K562 (cell line): ENCODE measurements around the gene MBD5. TPM values are rescaled to one million over a fixed set of nuclear protein-coding genes. Genes with fewer than 3 reads are reported as not detected.

Experiments
- ATAC-seq: fragments of 200-7000 bp; cut with Tn5 transposase; 3 replicates; pipeline ENCODE4 v1.9.1; 2020; ENCODE audit warnings: moderate library complexity
- BruUV-seq: library from RNA; stranded (reverse); fragments of 400-500 nt; replicated peaks from 2 replicates; lab custom pipeline; 2021; lab: Mats Ljungman, UMichigan
- CTCF ChIA-PET: fragments of 300-600 bp; formaldehyde crosslinking; extraction: SDS; loops from one replicate; lab custom pipeline; 2021; ENCODE audit warnings: low intra/inter-chr PET ratio; lab: Yijun Ruan, JAX
- POLR2A ChIA-PET: fragments of 300-600, 350-650 bp; sonication (Branson Sonifier 250); formaldehyde crosslinking; extraction: SDS; loops from one replicate; lab custom pipeline; 2021; ENCODE audit warnings: antibody characterized with exemption, inconsistent platforms; lab: Yijun Ruan, JAX
- DNase-seq, 4 experiments: peaks; one replicate each; pipeline versions ENCODE4 v3.0.0 to v3.0.0-alpha.2; 2011 to 2018; ENCODE audit warnings: low spot score in 3 of 4, mixed read lengths in 3 of 4; ENCODE audit errors: extremely low read depth in 1 of 4
- FAIRE-seq: peaks from 2 replicates; lab custom pipeline; 2011; peaks lifted over from hg19 to GRCh38; lab: Jason Lieb, UNC
- H2AFZ ChIP-seq: 2 replicates; pipeline ENCODE4 v1.6.0; 2011; ENCODE audit warnings: low read depth, low read length, control low read depth, inconsistent platforms
- H3K27ac ChIP-seq: fragments of 200-600 bp; 3 replicates; pipeline ENCODE4 v1.8.0; 2011; ENCODE audit warnings: low read depth, mild to moderate bottlenecking, control low read depth, inconsistent platforms, low read length, moderate library complexity, mixed read lengths; ENCODE audit errors: extremely low read depth
- H3K27me3 ChIP-seq, 2 experiments: fragments of 300-600 bp in 1 of 2; 2 replicates in 1 of 2; 3 replicates in 1 of 2; pipeline versions ENCODE4 v1.6.0 to v1.8.0; 2011; ENCODE audit warnings: inconsistent platforms in 2 of 2, low read length in 2 of 2, mild to moderate bottlenecking in 1 of 2, mixed read lengths in 1 of 2, moderate library complexity in 1 of 2; ENCODE audit not compliant: control insufficient read depth in 2 of 2, insufficient read depth in 2 of 2
- H3K36me3 ChIP-seq: fragments of 300-600 bp; 3 replicates; pipeline ENCODE4 v1.8.0; 2011; ENCODE audit warnings: mild to moderate bottlenecking, low read length, inconsistent platforms; ENCODE audit not compliant: control insufficient read depth, insufficient read depth
- H3K4me1 ChIP-seq, 2 experiments: fragments of 200-600 bp in 1 of 2; replicated peaks in 1 of 2; 2 replicates in 1 of 2; 3 replicates in 1 of 2; pipeline versions ENCODE4 v1.5.1 to v1.8.0; 2011; ENCODE audit warnings: inconsistent platforms in 2 of 2, low read length in 2 of 2, mild to moderate bottlenecking in 1 of 2, mixed read lengths in 1 of 2, moderate library complexity in 1 of 2; ENCODE audit not compliant: control insufficient read depth in 2 of 2, insufficient read depth in 2 of 2
- H3K4me2 ChIP-seq: 2 replicates; pipeline ENCODE4 v1.6.1; 2011; ENCODE audit warnings: low read length, control low read depth, inconsistent platforms, mixed read lengths; ENCODE audit not compliant: insufficient read depth
- H3K4me3 ChIP-seq: fragments of 200-600 bp; sonication (generic), shearing (Covaris generic); 2 replicates; pipeline ENCODE4 v1.5.1; 2016; ENCODE audit warnings: control low read depth, inconsistent platforms
- H3K79me2 ChIP-seq: fragments of 200-600 bp; 3 replicates; pipeline ENCODE4 v1.8.0; 2011; ENCODE audit warnings: low read length, inconsistent platforms; ENCODE audit not compliant: control insufficient read depth, insufficient read depth
- H3K9ac ChIP-seq, 2 experiments: 2 replicates each; pipeline versions ENCODE4 v1.6.0 to v1.6.1; 2011; ENCODE audit warnings: low read depth in 2 of 2, low read length in 2 of 2, control low read depth in 1 of 2, inconsistent platforms in 1 of 2, mild to moderate bottlenecking in 1 of 2, mixed read lengths in 1 of 2; ENCODE audit not compliant: insufficient read depth in 1 of 2
- H3K9me1 ChIP-seq: one replicate; pipeline ENCODE4 v1.6.0; 2011; ENCODE audit warnings: inconsistent platforms, mild to moderate bottlenecking, low read length, moderate library complexity; ENCODE audit not compliant: control insufficient read depth, insufficient read depth
- H3K9me3 ChIP-seq: replicated peaks from 2 replicates; pipeline ENCODE4 v1.5.1; 2011; ENCODE audit warnings: low read depth, low read length, inconsistent platforms; ENCODE audit not compliant: control insufficient read depth, insufficient read depth
- H4K20me1 ChIP-seq: replicated peaks from 2 replicates; pipeline ENCODE4 v1.6.1; 2011; ENCODE audit warnings: low read length, inconsistent platforms, mixed read lengths; ENCODE audit not compliant: control insufficient read depth, insufficient read depth
- ARID3B ChIP-seq: fragments of 250-450 bp; sonication (Bioruptor Pico); IDR thresholded peaks from 2 replicates; pipeline ENCODE4 v1.4.0; 2020; ENCODE audit warnings: borderline replicate concordance
- ELF1 ChIP-seq: fragments of 200-800 bp; sonication (Bioruptor generic); IDR thresholded peaks from 2 replicates; pipeline ENCODE4 v1.6.1; 2016; ENCODE audit warnings: missing genetic modification characterization, missing compliant biosample characterization
- EP400 ChIP-seq: fragments of 450-650 bp; IDR thresholded peaks from 2 replicates; pipeline ENCODE4 v1.6.1; 2017; ENCODE audit warnings: antibody characterized with exemption, mild to moderate bottlenecking, moderate library complexity
- HDAC6 ChIP-seq: IDR thresholded peaks from 2 replicates; pipeline ENCODE4 v1.6.1; 2012; ENCODE audit warnings: low read depth, mild to moderate bottlenecking, control low read depth, inconsistent platforms, low read length, moderate library complexity
- ILF3 ChIP-seq: fragments of 450-650 bp; IDR thresholded peaks from 2 replicates; pipeline ENCODE4 v1.6.1; 2018; ENCODE audit warnings: antibody characterized with exemption, mild to moderate bottlenecking, moderate library complexity, borderline replicate concordance
- MAFF ChIP-seq: IDR thresholded peaks from 2 replicates; pipeline ENCODE4 v1.6.1; 2012; ENCODE audit warnings: low read length, improper control_type of control experiment
- MCM5 ChIP-seq: fragments of 450-650 bp; IDR thresholded peaks from 2 replicates; pipeline ENCODE4 v1.6.1; 2016; ENCODE audit warnings: low read depth
- MECOM ChIP-seq: fragments of 250-450 bp; sonication (Bioruptor Pico); IDR thresholded peaks from 2 replicates; pipeline ENCODE4 v1.8.0; 2022; ENCODE audit warnings: inconsistent platforms
- MXD1 ChIP-seq: fragments of 250-450 bp; sonication (Bioruptor Pico); IDR thresholded peaks from 2 replicates; pipeline ENCODE4 v1.8.0; 2021; ENCODE audit warnings: borderline replicate concordance, mild to moderate bottlenecking, moderate library complexity; ENCODE audit not compliant: poor library complexity, severe bottlenecking
- NKRF ChIP-seq: fragments of 450-650 bp; IDR thresholded peaks from 2 replicates; pipeline ENCODE4 v1.6.1; 2016; ENCODE audit warnings: borderline replicate concordance
- STAG1 ChIP-seq: sonication (generic); formaldehyde crosslinking; IDR thresholded peaks from 2 replicates; pipeline ENCODE4 v1.5.0; 2020; ENCODE audit warnings: missing genetic modification reagents, borderline replicate concordance
- STAT5A ChIP-seq: IDR thresholded peaks from 2 replicates; pipeline ENCODE4 v1.6.1; 2012; ENCODE audit warnings: low read length, inconsistent platforms, borderline replicate concordance
- THAP7 ChIP-seq: fragments of 250-450 bp; sonication (Bioruptor Pico); IDR thresholded peaks from 2 replicates; pipeline ENCODE4 v1.5.0; 2021
- ZFX ChIP-seq: sonication (generic); formaldehyde crosslinking; IDR thresholded peaks from 2 replicates; pipeline ENCODE4 v1.8.0; 2022; ENCODE audit warnings: mild to moderate bottlenecking, missing genetic modification reagents, moderate library complexity
- ZNF280B ChIP-seq: fragments of 250-450 bp; sonication (Bioruptor Pico); IDR thresholded peaks from 2 replicates; pipeline ENCODE4 v1.5.1; 2021; ENCODE audit warnings: mild to moderate bottlenecking
- WGBS: fragments of 100-300 bp; shearing (Covaris generic); methylation state at CpG from one replicate; pipeline ENCODE4 v1.1.6; 2016; ENCODE audit warnings: low coverage, mixed read lengths; ENCODE audit not compliant: insufficient coverage; ENCODE audit errors: missing lambda C conversion rate; 5-methylcytosine and 5-hydroxymethylcytosine counted together
- in situ Hi-C: fragments of 300-500 bp; cut with MboI; formaldehyde crosslinking; loops from 4 replicates; pipeline ENCODE4 v1.15.0; 2018; ENCODE audit warnings: inconsistent platforms, mixed read lengths
- intact Hi-C: fragments of 100-400 bp; cut with micrococcal nuclease; formaldehyde crosslinking; loops from 2 replicates; pipeline ENCODE4 v1.14.2; 2022
- polyA plus RNA-seq, 8 experiments: library from polyadenylated mRNA; depleted of rRNA in 4 of 8; stranded (reverse) in 5 of 8; unstranded in 3 of 8; fragments of >200 nt; fragmentation: Nextera tagmentation in 2 of 8; fragmentation: Illumina TruSeq in 1 of 8; extraction: Ambion mirVana in 2 of 8; extraction: Trizol in 1 of 8; gene quantifications; 2 replicates each; pipeline versions ENCODE4 v1.2.1 to v1.2.3, GENCODE V29; 2011 to 2014; ENCODE audit warnings: inconsistent platforms in 1 of 8, missing spikeins in 1 of 8
- total RNA-seq, 7 experiments: library from RNA; depleted of rRNA in 6 of 7; stranded (reverse); fragments of >200 nt in 6 of 7; fragmentation: Illumina TruSeq in 2 of 7; extraction: Trizol in 2 of 7; gene quantifications; 2 replicates each; pipeline versions ENCODE4 v1.2.1 to v1.2.3, GENCODE V29; 2011 to 2021; ENCODE audit warnings: low replicate concordance in 1 of 7

MBD5 gene
- total and polyA plus RNA-seq, 9 of the 15 experiments (the other 6 are each of a cell fraction or from before 2014, with no cell fraction given), result 3.4 to 14.5 (median 9.0) TPM

GRCh38 chr2:148006249-148007007 is 14.5 kb upstream of the MBD5 start:
- Histone ChIP-seq H3K36me3 (no peaks in the 10 kb centered on the region), H3K79me2 (peaks cover 84% of the 10 kb centered on the region), H3K4me2 (no peak overlapping the region), H3K27ac (no peak overlapping the region), H3K9me3 (no peaks in the 10 kb centered on the region), H3K9me1 (no peaks in the 10 kb centered on the region), H3K27me3 (no peaks in the 10 kb centered on the region), H3K4me1 (no peaks in the 10 kb centered on the region), H4K20me1 (0 out of 2 replicates have a peak, but pooled peaks cover 7% of the 10 kb centered on the region), H3K9ac (no peak overlapping the region), H3K4me3 (no peak overlapping the region), H2AFZ (no peak overlapping the region)
- peak in 2 of 4 experiments; percentile 30 to 34 for DNase-seq
- TF ChIP-seq ZFX (CRISPR knock-in tag) (no peak), MXD1 (no peak), NKRF (no peak), STAT5A (no peak), ARID3B (CRISPR knock-in tag) (no peak), HDAC6 (no peak), STAG1 (CRISPR knock-in tag) (no peak), MECOM (CRISPR knock-in tag) (no peak), THAP7 (CRISPR knock-in tag) (no peak), ZNF280B (CRISPR knock-in tag) (no peak), EP400 (no peak), MAFF (no peak), ELF1 (tag) (no peak), ILF3 (no peak), MCM5 (no peak)
- ChIA-PET POLR2A (interaction anchor here (1.1 kb wide), 1 partner anchor 13 kb away, joined by 3 read pairs; no protein-coding TSS in a partner anchor), CTCF (no interaction called here)
- peak; percentile 72 for ATAC-seq
- no TSS peak for BruUV-seq
- 75% methylated on average over 6 of the region's 6 CpGs for WGBS
- intact Hi-C loops, result no loop called here
- in situ Hi-C loops, result no loop called here
- no peak for FAIRE-seq
